SIG-M5 treated with dmso at 0.1 percent for 504 hours (cell line): ENCODE data around the gene UBE2V1.
"Not testable (repeated sequence)": the region's sequence is repeated elsewhere in the genome, so short reads cannot be mapped to it uniquely, and the experiment has no call there.

Experiments used
- DNase-seq: peaks from one replicate; lab custom pipeline; 2025; ENCODE audit not compliant: unreplicated experiment; lab: John Stamatoyannopoulos, UW

The UBE2V1 gene

DNA sequence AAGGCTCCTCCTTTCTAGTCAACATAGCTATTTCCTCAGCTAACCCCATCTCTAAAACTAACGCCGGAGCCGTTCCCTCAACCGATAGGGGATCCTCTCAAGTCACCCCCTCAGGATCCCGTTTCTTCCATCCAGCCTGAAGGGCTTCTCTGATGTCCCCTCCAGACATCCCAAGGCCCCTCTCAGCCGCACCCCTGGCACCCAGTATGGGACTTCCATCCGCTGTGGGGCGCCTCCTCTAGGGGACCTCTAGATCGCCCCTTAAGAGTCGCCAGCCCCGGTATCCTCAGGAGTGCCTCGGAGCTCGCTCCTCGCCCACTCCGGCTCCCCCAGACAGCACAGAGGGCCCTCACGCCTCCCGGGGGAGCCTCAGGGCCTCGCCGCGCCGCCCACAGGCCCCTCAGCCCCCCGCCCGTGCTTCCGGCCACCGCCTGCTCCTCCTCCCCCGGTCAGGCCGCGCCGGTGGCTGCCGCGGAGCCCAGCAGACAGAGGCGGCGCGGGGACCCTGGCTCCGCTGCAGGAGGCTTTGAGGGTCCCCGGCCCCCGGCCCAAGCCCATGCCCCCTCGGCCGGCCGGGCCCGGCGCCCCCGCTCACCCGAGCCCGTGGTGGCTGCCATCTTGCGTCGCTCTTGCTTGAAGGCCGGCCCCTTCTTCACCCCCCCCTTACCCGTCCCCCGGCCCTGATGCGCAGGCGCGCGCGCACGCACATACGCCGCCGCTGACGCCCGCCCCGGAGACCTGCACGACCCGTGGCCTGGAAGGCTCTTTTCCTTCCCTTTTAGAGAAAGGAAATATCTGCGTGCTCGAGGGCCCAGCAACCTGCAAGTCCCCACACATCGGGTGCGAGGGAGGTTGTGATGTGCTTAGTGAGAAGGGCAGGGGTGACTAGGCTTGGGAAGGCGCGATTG, at the start of gene UBE2V1:
TSS of gene UBE2V1 (minus strand) at position 639 of the 908 bp plus-strand sequence. CDS start at position 617, 22 bp downstream.
- peak; percentile 92 for DNase-seq

DNA sequence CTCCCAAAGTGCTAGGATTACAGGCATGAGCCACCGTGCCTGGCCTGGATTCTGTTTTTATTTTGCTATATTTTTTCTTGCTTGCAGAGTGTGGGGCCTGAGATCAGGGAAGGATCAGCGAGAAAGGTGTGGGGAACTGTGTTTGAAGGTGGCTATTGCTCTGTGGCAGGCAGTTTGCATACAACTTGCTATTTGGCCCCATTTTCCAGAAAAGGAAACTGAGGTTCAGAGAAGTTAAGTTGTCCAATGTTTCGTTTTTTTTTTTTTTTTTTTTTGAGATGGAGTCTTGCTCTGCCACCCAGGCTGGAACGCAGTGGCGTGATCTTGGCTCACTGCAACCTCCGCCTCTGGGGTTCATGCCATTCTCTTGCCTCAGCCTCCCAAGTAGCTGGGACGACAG, 48.5 kb upstream of the UBE2V1 start:
- DNase-seq = not testable (repeated sequence)

- DNase-seq = peak; percentile 90
Measured at GRCh38 chr20:50153500-50154377, 40.8 kb upstream of the UBE2V1 start, which contains the start of gene PEDS1. TSS of gene PEDS1 (minus strand) at chr20:50153723. CDS start at chr20:50153637, 86 bp downstream.

DNA sequence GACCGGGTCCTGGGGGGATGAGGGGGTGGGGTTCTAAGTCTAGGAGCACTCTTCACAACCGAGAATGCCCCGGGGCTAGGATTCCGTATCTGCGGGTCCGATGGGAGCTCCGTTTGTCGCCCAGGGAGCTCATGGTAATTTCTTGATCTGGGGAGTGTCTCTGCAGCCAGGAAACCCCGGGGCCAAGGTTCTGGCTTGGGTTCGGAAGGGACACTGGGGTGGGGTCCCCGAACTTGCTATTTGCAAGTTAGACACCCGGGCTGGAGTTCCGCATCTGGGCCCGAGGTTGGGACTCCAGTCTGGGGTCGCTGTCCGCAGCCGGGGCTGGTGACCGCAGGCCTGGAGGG, 40.2 kb upstream of the UBE2V1 start:
- no peak for DNase-seq

- peak; percentile 64 for DNase-seq
Measured at GRCh38 chr20:50152394-50153152, 39.6 kb upstream of the UBE2V1 start.

DNA sequence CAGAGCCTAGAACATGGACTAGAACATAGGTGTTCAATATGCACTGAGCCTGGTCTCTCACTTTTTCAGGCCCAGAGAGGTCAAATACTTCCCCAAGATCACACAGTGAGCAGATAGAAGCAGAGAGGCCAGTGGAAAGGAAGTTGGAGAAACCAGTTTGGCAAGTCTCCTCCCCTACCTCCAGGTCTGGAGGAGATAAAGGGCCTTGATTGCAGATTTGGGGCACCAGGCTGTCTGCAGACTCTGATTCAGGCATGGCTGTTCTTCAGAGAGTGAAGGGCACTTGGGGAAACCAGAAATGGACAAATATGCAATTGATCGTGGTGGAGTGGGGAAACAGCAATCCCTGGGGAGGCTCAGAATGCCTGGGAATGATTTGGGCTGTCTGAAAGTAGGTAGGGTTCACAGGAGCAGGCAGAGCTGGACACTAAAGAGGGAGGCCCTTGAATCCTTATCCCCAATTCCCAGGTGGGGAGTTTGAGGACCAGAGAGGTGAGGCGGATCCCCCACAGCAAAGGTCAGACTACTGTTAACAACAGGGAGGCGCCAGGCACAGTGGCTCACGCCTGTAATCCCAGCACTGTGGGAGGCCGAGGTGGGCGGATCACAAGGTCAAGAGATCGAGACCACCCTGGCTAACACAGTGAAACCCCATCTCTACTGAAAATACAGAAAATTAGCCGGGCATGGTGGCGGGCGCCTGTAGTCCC, 38.2 kb upstream of the UBE2V1 start:
- DNase-seq = peak; percentile 54

DNA sequence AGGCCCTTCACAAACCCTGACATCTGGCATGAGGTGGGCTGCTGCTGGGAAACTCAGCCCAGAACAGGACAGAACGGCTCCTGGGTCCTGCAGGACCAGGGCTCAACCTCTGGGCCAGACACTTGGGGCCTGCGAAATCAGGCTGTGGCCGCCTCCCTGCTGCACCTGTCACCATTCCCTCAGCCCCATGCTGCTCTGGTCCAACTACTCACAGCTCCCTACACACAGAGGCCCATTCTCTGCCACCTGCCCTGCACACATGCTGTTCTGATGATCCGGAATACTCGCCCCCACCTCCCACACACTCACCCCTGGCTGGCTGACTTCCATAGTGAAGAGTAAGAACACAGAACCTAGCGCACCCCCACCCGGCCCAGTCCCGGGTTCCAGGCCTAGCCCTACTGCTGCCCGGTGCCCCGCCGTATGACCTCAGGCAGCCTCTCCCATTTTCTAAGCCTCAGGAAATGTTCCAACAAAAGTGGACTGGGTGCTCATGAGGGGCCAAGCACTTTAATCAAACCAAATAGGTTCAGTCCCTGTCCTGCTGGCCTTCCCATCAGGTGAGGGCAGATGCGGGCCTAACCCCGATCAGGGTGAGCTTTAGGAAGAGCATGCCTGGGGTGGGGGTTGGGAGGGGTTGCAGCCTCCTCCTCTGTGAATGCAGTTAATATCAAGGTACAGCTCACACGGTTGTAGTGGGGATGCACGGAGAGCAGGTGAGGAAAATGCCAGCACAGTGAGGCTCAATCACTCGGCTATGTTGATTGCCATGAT, 36.7 kb upstream of the UBE2V1 start:
- no peak for DNase-seq

- DNase-seq = peak; percentile 65
Measured at GRCh38 chr20:50146732-50147662, 34.0 kb upstream of the UBE2V1 start.

- DNase-seq = no peak
Measured at GRCh38 chr20:50146214-50146613, 33.3 kb upstream of the UBE2V1 start.

GRCh38 chr20:50145566-50145965, 32.6 kb upstream of the UBE2V1 start:
- no peak for DNase-seq

GRCh38 chr20:50144362-50144761, 31.4 kb upstream of the UBE2V1 start:
- DNase-seq = peak; percentile 77

DNA sequence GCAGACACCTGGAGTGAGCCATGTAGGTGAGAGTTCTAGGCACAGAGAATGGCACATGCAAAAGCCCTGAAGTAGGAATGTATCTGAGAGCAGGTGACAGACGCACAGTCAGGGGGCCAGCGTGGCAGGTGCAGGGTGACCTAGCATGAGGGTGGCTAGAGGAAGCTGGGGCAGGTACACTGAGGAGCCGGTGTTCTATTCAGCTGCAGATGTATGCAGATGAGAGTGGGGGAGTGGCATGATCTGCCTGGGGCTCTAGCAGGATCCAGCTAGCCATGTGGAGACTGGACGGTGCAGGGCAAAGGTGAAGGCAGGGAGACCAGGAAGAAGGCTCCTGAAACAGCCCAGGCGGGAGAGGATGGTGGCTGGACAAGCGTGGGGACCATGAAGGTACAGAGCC, 29.9 kb upstream of the UBE2V1 start:
- DNase-seq = no peak

DNA sequence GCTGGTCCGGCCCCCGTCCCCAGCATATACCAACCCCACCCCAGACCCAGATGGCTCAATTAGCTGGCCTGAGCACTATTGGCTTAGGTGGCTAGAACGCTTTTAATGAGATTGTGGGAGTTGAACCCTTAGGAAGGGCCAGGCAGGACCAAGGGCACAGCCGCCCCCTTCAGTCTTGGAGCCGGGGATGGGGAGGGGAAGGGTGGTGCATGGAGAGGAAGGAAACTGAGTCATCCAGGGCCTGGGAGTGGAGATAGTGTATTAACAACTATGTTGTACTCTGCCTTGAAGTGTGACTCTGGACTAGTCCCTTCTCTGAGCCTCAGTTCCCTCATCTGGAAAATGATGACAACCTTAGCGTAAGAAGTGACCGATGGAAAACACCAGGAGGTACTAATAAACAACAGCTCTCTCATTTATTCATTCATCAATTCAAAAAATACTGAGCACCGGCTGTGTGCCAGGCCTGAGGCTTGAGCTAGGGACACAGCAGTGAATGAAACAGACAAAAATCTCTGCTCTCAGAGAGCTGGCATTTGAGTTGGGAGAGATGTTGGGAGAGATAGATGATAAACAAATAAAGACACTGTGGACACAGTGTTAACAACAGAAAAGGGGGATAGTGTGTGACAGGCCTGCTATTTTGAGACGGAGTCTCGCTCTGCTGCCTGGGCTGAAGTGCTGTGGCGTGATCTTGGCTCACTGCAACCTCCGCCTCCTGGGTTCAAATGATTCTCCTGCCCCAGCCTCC, 29.0 kb upstream of the UBE2V1 start:
- peak; percentile 51 for DNase-seq

- no peak for DNase-seq
Measured at GRCh38 chr20:50141018-50141675, 28.2 kb upstream of the UBE2V1 start.

- no peak for DNase-seq
Measured at GRCh38 chr20:50140339-50140859, 27.4 kb upstream of the UBE2V1 start.

DNA sequence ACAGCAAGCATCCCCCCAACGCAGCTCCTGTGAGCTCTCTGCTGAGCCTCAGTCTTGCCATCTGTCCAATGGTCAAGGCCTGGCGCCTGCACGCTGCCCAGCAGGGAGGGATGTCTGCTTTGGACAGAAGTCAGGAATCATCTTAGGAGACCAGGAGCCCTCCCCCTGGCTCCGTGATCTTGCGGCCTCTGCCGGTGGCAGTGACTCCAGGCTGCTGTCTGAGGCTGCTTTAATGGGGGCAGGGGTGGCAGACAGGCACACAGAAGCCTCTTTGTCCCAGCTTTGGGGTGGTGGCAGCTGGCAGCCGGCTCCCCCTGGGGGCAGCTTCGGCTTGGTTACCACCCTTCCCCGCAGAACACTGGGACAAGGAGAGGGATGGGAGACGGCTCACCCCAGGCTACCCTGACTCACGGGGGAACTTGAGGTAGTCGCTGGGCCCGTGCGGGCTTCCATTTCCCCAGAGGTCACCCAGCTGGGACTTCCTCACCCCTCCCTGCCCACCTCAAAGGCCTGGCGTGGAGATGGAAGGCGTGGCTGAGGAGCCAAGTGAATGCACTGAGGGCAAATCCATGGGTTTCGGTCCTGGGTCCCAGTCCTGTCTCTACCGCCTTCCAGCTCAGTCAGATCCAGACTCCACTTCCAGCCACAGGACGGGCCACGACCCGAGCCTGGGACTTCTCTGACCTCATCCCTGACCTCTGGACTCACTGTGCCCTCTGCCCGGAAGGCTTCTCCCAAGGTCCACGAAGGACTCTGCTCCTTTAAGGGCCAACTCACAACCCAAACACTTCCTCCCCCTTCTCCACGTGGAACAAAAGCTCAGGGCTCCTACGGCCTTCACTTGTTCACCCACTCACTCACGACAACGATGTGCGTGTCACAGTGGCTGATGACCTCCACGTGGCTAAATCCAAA, 25.8 kb upstream of the UBE2V1 start:
- no peak for DNase-seq
